ENCODE measurements around the gene ARL11. TPM values are rescaled to one million over a fixed set of nuclear protein-coding genes. Genes with fewer than 3 reads are reported as not detected.

Gene ARL11
- total RNA-seq, 2 donors from 2014 or later, result 1.1 to 1.6 TPM

- H3K4me1 ChIP-seq (ENCODE audit: control insufficient read depth in 1 of 2, low read depth in 2 of 2), result no peaks in the 10 kb centered on the region
- H3K9me3 ChIP-seq, result no peaks in the 10 kb centered on the region
- no peaks in the 10 kb centered on the region for H3K27me3 ChIP-seq (replicated peaks; ENCODE audit: insufficient read depth)
- ATAC-seq (ENCODE audit: insufficient number of reproducible peaks, low FRiP score, low read depth), result no peak
- H3K4me3 ChIP-seq, result no peak overlapping the region
- peaks cover 4% of the 10 kb centered on the region for H3K36me3 ChIP-seq
- H3K27ac ChIP-seq, result no peak overlapping the region
- no peak for TF ChIP-seq CTCF (IDR thresholded peaks at IDR 0.05)
- no peak for DNase-seq (ENCODE audit: low spot score)
Measured at GRCh38 chr13:49670828-49671227, 42.5 kb downstream of the ARL11 start.

GRCh38 chr13:49676581-49677298, 48.4 kb downstream of the ARL11 start:
- ATAC-seq (ENCODE audit: insufficient number of reproducible peaks, low FRiP score, low read depth) (no peak), DNase-seq (ENCODE audit: low spot score) (no peak)
- Histone ChIP-seq H3K4me1 (ENCODE audit: control insufficient read depth in 1 of 2, low read depth in 2 of 2) (no peaks in the 10 kb centered on the region), H3K36me3 (no peaks in the 10 kb centered on the region), H3K27me3 (replicated peaks; ENCODE audit: insufficient read depth) (no peaks in the 10 kb centered on the region), H3K9me3 (no peaks in the 10 kb centered on the region), H3K27ac (no peak overlapping the region), H3K4me3 (no peak overlapping the region)
- no peak for TF ChIP-seq CTCF (IDR thresholded peaks at IDR 0.05)

GRCh38 chr13:49678191-49678914, 50.0 kb downstream of the ARL11 start:
- ATAC-seq (ENCODE audit: insufficient number of reproducible peaks, low FRiP score, low read depth), result no peak
- TF ChIP-seq CTCF (IDR thresholded peaks at IDR 0.05), result no peak
- no peaks in the 10 kb centered on the region for H3K4me1 ChIP-seq (ENCODE audit: control insufficient read depth in 1 of 2, low read depth in 2 of 2)
- H3K9me3 ChIP-seq, result no peaks in the 10 kb centered on the region
- H3K36me3 ChIP-seq, result no peaks in the 10 kb centered on the region
- H3K4me3 ChIP-seq, result no peak overlapping the region
- no peak overlapping the region for H3K27ac ChIP-seq
- DNase-seq (ENCODE audit: low spot score), result no peak
- H3K27me3 ChIP-seq (replicated peaks; ENCODE audit: insufficient read depth), result no peaks in the 10 kb centered on the region

- H3K4me3 ChIP-seq, result no peak overlapping the region
- H3K36me3 ChIP-seq, result no peaks in the 10 kb centered on the region
- no peak for TF ChIP-seq CTCF (IDR thresholded peaks at IDR 0.05)
- ATAC-seq (ENCODE audit: insufficient number of reproducible peaks, low FRiP score, low read depth), result no peak
- no peak for DNase-seq (ENCODE audit: low spot score)
- H3K9me3 ChIP-seq, result no peaks in the 10 kb centered on the region
- no peaks in the 10 kb centered on the region for H3K27me3 ChIP-seq (replicated peaks; ENCODE audit: insufficient read depth)
- no peak overlapping the region for H3K27ac ChIP-seq
- H3K4me1 ChIP-seq (ENCODE audit: control insufficient read depth in 1 of 2, low read depth in 2 of 2), result no peaks in the 10 kb centered on the region
Measured at GRCh38 chr13:49679246-49679645, 50.9 kb downstream of the ARL11 start.

- H3K4me3 ChIP-seq, result no peak overlapping the region
- H3K36me3 ChIP-seq, result no peaks in the 10 kb centered on the region
- no peaks in the 10 kb centered on the region for H3K4me1 ChIP-seq (ENCODE audit: control insufficient read depth in 1 of 2, low read depth in 2 of 2)
- no peak for TF ChIP-seq CTCF (IDR thresholded peaks at IDR 0.05)
- no peaks in the 10 kb centered on the region for H3K9me3 ChIP-seq
- DNase-seq (ENCODE audit: low spot score) (no peak), ATAC-seq (ENCODE audit: insufficient number of reproducible peaks, low FRiP score, low read depth) (no peak)
- H3K27ac ChIP-seq, result no peak overlapping the region
- no peaks in the 10 kb centered on the region for H3K27me3 ChIP-seq (replicated peaks; ENCODE audit: insufficient read depth)
Measured at GRCh38 chr13:49681842-49682435, 53.6 kb downstream of the ARL11 start.

All from thoracic aorta (tissue), 2 donors.